Erythroblast (primary cell): ENCODE results near the gene CCR7.

ENCODE experiments used
- GATA1 ChIP-seq: IDR thresholded peaks from 2 replicates; pipeline ENCODE4 v1.6.1; 2011; ENCODE audit warnings: low read depth, mild to moderate bottlenecking, control low read depth, low read length, moderate library complexity
- POLR2A ChIP-seq: IDR thresholded peaks from 2 replicates; pipeline ENCODE4 v1.6.1; 2011; ENCODE audit warnings: mild to moderate bottlenecking, low read length

DNA sequence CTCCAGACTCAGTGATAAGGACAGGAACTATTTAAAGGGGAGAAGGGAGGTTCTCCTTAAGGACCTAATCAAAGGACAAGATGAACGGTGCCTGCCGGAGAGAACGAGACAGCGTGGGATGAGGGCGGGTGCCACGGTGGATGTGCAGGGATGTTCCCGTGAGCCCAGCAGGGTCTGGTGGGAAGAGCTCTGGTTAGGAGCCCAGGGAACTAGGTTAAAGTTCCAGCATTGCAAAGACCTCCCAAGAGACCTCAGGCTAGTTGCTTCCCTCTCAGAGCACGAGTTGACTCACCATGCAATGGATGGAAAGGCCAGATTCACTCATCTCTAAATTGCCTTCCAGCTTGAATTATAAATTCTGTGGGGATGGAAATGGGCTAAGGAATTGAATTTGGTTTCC is 14.7 kb downstream of the CCR7 start:
- TF ChIP-seq POLR2A (no peak), GATA1 (no peak)
